Natural killer cell (primary cell): ENCODE measurements around the gene KRTAP12-2. TPM values are rescaled to one million over a fixed set of nuclear protein-coding genes. Genes with fewer than 3 reads are reported as not detected.
"Not testable (repeated sequence)": the region's sequence is repeated elsewhere in the genome, so short reads cannot be mapped to it uniquely, and the experiment has no call there.

Experiments
- ATAC-seq, 3 donors: fragments of 150-1000 bp in 2 of 3; fragments of 200-7000 bp in 1 of 3; cut with Tn5 transposase; 1 replicate in 1 of 3; 2 replicates in 2 of 3; pipeline ENCODE4 v1.10.0; 2021; ENCODE audit warnings: mild to moderate bottlenecking in 2 of 3, moderate library complexity in 2 of 3
- DNase-seq, 2 donors: peaks; one replicate each; pipeline versions ENCODE4 v3.0.0 to v3.0.0-alpha.2; 2013 to 2021; ENCODE audit warnings: mixed read lengths in 1 of 2
- H3K27ac ChIP-seq: one replicate; pipeline ENCODE4 v1.5.1; 2013; ENCODE audit warnings: mild to moderate bottlenecking, low read length
- H3K27me3 ChIP-seq: one replicate; pipeline ENCODE4 v1.6.1; 2013; ENCODE audit warnings: low read length; ENCODE audit not compliant: control insufficient read depth, insufficient read depth
- H3K36me3 ChIP-seq: one replicate; pipeline ENCODE4 v1.6.1; 2013; ENCODE audit warnings: low read length; ENCODE audit not compliant: control insufficient read depth, insufficient read depth
- H3K4me1 ChIP-seq: one replicate; pipeline ENCODE4 v1.6.1; 2013; ENCODE audit warnings: low read length; ENCODE audit not compliant: control insufficient read depth, insufficient read depth
- H3K4me3 ChIP-seq: one replicate; pipeline ENCODE4 v1.5.1; 2013; ENCODE audit warnings: low read length
- H3K9me3 ChIP-seq: one replicate; pipeline ENCODE4 v1.6.1; 2013; ENCODE audit warnings: low read length; ENCODE audit not compliant: control insufficient read depth, insufficient read depth
- H3K27ac Mint-ChIP-seq, 2 donors: one replicate each; pipeline ENCODE4 v1.8.0; 2022; ENCODE audit warnings: mild to moderate bottlenecking in 2 of 2, mixed read lengths in 2 of 2, moderate library complexity in 1 of 2
- H3K27me3 Mint-ChIP-seq, 2 donors: one replicate each; pipeline ENCODE4 v1.8.0; 2022; ENCODE audit warnings: low read depth in 2 of 2, mixed read lengths in 2 of 2
- H3K36me3 Mint-ChIP-seq: one replicate; pipeline ENCODE4 v1.8.0; 2022; ENCODE audit warnings: mixed read lengths
- H3K4me1 Mint-ChIP-seq, 2 donors: one replicate each; pipeline ENCODE4 v1.8.0; 2022; ENCODE audit warnings: mixed read lengths in 2 of 2
- H3K4me3 Mint-ChIP-seq: one replicate; pipeline ENCODE4 v1.8.0; 2022; ENCODE audit warnings: mild to moderate bottlenecking, moderate library complexity, mixed read lengths
- H3K9me3 Mint-ChIP-seq, 2 donors: one replicate each; pipeline ENCODE4 v1.8.0; 2022; ENCODE audit warnings: mixed read lengths in 2 of 2
- WGBS: methylation state at CpG from one replicate; pipeline ENCODE4 v1.1.7; 2013; ENCODE audit warnings: missing lambda C conversion rate; ENCODE audit not compliant: insufficient coverage; 5-methylcytosine and 5-hydroxymethylcytosine counted together
- intact Hi-C: fragments of 100-400 bp; cut with micrococcal nuclease; formaldehyde crosslinking; loops from one replicate; pipeline ENCODE4 v1.14.2; 2022
- total RNA-seq, 4 donors: library from RNA; stranded (reverse); fragments of 120-200 nt in 1 of 4; gene quantifications; one replicate each; pipeline versions ENCODE4 v1.2.3 to v1.2.4, GENCODE V29; 2013 to 2022
- TF ChIP-seq, protein P1 (sequence below): fragments of 200-600 bp; IDR thresholded peaks from one replicate; pipeline ENCODE4 v1.8.0; 2022; ENCODE audit warnings: antibody characterized with exemption

Gene KRTAP12-2
- total RNA-seq, 3 donors from 2014 or later (not counting 1 experiment from before 2014, with no cell fraction given), result not detected

DNA sequence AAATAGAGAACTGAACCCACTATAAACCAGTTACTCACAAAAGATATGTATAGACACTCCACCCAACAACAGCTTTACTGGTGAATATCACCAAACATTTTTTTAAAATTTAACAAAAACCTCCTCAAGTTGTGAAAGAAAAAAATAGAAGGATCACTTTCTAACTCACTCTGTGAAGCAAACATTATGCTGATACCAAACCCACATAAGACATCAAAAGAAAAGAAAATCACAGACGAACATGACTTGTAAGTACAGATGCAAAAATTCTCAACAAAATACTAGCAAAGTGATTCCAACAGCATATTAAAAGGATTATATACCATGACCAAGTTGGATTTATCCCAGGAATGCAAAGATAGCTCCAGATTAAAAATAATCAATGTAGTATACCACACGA is 25.0 kb upstream of the KRTAP12-2 start:
- H3K4me3 Mint-ChIP-seq, result no peak overlapping the region
- TF ChIP-seq, protein P1, sequence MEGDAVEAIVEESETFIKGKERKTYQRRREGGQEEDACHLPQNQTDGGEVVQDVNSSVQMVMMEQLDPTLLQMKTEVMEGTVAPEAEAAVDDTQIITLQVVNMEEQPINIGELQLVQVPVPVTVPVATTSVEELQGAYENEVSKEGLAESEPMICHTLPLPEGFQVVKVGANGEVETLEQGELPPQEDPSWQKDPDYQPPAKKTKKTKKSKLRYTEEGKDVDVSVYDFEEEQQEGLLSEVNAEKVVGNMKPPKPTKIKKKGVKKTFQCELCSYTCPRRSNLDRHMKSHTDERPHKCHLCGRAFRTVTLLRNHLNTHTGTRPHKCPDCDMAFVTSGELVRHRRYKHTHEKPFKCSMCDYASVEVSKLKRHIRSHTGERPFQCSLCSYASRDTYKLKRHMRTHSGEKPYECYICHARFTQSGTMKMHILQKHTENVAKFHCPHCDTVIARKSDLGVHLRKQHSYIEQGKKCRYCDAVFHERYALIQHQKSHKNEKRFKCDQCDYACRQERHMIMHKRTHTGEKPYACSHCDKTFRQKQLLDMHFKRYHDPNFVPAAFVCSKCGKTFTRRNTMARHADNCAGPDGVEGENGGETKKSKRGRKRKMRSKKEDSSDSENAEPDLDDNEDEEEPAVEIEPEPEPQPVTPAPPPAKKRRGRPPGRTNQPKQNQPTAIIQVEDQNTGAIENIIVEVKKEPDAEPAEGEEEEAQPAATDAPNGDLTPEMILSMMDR, result no peak
- 70% methylated on average over 2 of the region's 2 CpGs for WGBS
- H3K36me3 Mint-ChIP-seq, result peaks cover 12% of the 10 kb centered on the region
- H3K27ac ChIP-seq, result no peak overlapping the region
- DNase-seq (no peak), ATAC-seq (no peak)
- peaks cover 0 to 6% of the 10 kb centered on the region in 2 donors for H3K9me3 Mint-ChIP-seq
- no peak overlapping the region for H3K4me3 ChIP-seq
- H3K4me1 ChIP-seq, result no peaks in the 10 kb centered on the region
- intact Hi-C loops, result no loop called here
- no peaks in the 10 kb centered on the region for H3K27me3 ChIP-seq
- no peaks in the 10 kb centered on the region for H3K9me3 ChIP-seq
- no peaks in the 10 kb centered on the region for H3K36me3 ChIP-seq
- peaks cover 27 to 67% of the 10 kb centered on the region in 2 donors for H3K27me3 Mint-ChIP-seq
- peaks cover 0 to 3% of the 10 kb centered on the region in 2 donors for H3K4me1 Mint-ChIP-seq
- H3K27ac Mint-ChIP-seq, result no peak overlapping the region

DNA sequence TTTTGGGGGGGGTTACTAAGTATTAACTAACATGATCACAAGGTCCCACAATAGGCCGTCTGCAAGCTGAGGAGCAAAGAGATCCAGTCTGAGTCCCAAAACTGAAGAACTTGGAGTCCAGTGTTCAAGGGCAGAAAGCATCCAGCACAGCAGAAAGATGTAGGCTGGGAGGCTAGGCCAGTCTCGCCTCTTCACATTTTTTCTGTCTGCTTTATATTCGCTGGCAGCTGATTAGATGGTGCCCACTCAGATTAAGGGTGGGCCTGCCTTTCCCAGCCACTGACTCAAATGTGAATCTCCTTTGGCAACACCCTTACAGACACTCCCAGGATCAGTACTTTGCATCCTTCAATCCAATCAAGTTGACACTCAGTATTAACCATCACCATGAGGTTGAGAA is 23.0 kb upstream of the KRTAP12-2 start:
- DNase-seq, intact Hi-C loops: not testable (repeated sequence)

DNA sequence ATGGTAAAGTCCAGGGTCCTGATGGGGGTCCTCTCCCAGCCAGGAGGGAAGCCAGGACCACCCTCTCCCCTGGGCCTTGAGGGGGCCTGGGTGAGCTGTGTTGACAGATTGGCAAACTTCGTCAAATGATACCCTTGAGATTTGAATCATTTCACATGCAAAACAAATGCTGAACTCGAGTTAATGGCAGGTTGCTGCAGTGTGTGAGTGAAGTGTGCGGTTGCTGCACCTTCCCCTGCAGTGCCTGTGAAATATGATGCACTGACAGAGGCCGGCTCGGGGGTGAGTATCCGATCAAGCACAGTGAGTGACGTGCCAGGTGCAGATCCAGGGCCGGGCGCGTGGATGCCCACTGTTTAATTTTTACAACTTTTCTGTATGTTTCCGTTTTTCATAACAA is 20.9 kb upstream of the KRTAP12-2 start:
- WGBS, result 89% methylated on average over 11 of the region's 11 CpGs
- TF ChIP-seq, protein P1, result no peak
- intact Hi-C loops, result no loop called here
- Histone ChIP-seq H3K27me3 (no peaks in the 10 kb centered on the region), H3K4me3 (no peak overlapping the region), H3K9me3 (no peaks in the 10 kb centered on the region), H3K27ac (no peak overlapping the region), H3K4me1 (no peaks in the 10 kb centered on the region), H3K36me3 (no peaks in the 10 kb centered on the region)
- H3K36me3 Mint-ChIP-seq, result peaks cover 6% of the 10 kb centered on the region
- H3K4me1 Mint-ChIP-seq, result peaks cover 7 to 13% of the 10 kb centered on the region in 2 donors
- peaks cover 20 to 54% of the 10 kb centered on the region in 2 donors for H3K27me3 Mint-ChIP-seq
- no peak for DNase-seq
- no peak for ATAC-seq
- H3K4me3 Mint-ChIP-seq, result no peak overlapping the region
- no peak overlapping the region for H3K27ac Mint-ChIP-seq
- H3K9me3 Mint-ChIP-seq, result peaks cover 0 to 4% of the 10 kb centered on the region in 2 donors

More for the DNA sequence above, 23.0 kb upstream of the KRTAP12-2 start:
- H3K27ac Mint-ChIP-seq, H3K36me3 ChIP-seq, H3K4me1 ChIP-seq, H3K27ac ChIP-seq, H3K4me3 ChIP-seq, H3K27me3 ChIP-seq, H3K4me1 Mint-ChIP-seq, H3K9me3 ChIP-seq, H3K9me3 Mint-ChIP-seq, ATAC-seq, H3K4me3 Mint-ChIP-seq: not testable (repeated sequence)
- WGBS, result 97% methylated on average over 3 of the region's 3 CpGs
- Mint-ChIP-seq H3K27me3 (peaks cover 23 to 62% of the 10 kb centered on the region in 2 donors), H3K36me3 (peaks cover 12% of the 10 kb centered on the region)

DNA sequence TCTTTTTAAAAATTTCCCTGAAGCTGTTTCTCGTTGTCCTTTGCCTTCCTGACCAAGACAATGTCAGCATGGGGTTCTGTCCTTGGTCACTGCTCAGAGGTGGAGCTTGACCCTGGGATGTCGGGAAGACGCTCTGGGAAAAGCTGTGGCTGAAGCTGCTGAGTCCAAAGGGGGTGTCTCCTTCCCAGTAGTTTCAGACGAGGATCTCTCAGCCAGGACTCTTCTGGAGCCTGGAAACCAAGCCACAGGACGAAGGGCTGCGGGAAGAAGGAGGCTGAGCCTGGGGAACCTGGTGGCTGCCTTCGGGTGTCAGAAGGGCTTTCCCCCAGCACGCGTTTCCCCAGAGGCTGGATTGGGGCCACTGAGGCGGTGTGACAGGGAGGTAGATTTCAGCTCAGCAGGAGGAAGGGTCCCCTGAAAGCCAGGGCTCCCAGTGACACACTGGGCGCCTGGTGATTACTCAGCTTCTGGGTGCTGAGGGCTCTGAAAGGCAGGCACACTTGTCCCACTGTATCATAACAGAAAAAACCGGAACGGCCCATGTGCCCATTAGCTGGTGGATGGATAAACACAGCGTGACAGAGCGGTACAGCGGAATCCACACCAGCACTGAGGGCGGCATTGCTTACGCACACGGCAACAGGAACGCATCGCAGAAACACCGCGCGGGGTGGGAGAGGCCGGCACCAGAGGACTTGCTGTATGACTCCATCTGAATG is 20.3 kb upstream of the KRTAP12-2 start:
- no peaks in the 10 kb centered on the region for H3K36me3 Mint-ChIP-seq
- H3K4me1 Mint-ChIP-seq, result peaks cover 7 to 13% of the 10 kb centered on the region in 2 donors
- Histone ChIP-seq H3K9me3 (no peaks in the 10 kb centered on the region), H3K4me1 (no peaks in the 10 kb centered on the region), H3K27ac (no peak overlapping the region), H3K36me3 (no peaks in the 10 kb centered on the region), H3K4me3 (no peak overlapping the region), H3K27me3 (no peaks in the 10 kb centered on the region)
- no peak overlapping the region for H3K4me3 Mint-ChIP-seq
- no peak for ATAC-seq
- DNase-seq, result no peak
- intact Hi-C loops, result no loop called here
- peak overlapping the region in 1 of 2 donors; percentile 53 for H3K27ac Mint-ChIP-seq
- peaks cover 17 to 54% of the 10 kb centered on the region in 2 donors for H3K27me3 Mint-ChIP-seq
- TF ChIP-seq, protein P1, result no peak
- 89% methylated on average over 25 of the region's 25 CpGs for WGBS
- H3K9me3 Mint-ChIP-seq, result no peaks in the 10 kb centered on the region
